ENCODE results near the gene TLL1.
A peak's percentile ranks its signal among the peaks of the same experiment; 100 is the strongest.

TLL1 gene

DNA sequence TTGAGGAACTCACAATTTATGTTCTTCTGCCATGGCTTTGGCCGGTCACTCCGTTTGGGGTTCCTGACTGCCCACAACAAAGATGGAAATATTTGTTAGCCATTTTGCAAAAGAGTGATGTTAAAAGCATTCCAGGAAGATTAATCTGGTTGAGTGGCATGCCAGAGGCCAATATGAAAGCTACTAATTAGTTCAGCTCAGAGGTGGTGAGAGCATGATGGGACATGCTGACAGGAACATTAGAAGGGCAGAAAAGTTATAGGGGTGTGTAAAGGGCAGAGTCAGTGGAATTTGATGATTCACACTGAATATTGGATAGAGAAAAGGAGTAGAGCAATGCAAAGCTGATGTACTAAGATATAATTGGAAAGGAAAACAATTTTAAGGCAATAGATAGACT is 94.4 kb downstream of the TLL1 start:
- DNase-seq (ENCODE audit: insufficient read length, low spot score) (no peak), FAIRE-seq (no peak)

DNA sequence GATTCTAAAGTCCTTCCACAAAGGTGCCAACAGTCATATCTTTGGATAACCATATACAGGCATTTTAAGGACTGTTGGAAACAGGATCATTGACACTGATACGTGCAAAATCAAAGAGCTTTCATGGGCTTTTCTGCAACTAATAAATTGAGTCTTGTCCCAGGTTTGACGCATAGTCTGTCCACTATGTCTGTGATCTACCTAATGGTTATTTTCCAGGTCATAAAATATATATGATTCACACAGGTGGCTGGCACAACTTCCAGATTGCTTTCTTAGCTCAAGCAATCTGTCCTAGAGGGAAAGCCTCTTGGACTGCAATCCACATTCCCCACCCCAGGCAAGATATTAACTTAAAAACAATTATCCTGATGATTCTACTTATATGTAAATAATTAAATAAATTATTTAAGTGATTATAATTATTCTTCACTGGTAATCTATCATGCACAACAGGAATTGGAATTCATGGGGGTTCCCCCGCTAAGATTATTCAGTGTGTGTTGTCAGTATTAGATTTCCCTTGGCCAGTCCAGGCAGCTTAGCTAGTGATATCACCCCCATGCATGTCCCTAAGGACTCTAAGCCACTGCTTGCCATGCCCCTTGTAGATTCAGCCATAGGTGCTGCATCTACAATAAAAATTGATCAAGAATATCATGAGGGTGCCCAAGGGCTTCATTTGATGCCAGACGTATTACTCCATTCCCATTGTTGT is 97.8 kb downstream of the TLL1 start:
- DNase-seq (ENCODE audit: insufficient read length, low spot score) (no peak), FAIRE-seq (no peak)

DNA sequence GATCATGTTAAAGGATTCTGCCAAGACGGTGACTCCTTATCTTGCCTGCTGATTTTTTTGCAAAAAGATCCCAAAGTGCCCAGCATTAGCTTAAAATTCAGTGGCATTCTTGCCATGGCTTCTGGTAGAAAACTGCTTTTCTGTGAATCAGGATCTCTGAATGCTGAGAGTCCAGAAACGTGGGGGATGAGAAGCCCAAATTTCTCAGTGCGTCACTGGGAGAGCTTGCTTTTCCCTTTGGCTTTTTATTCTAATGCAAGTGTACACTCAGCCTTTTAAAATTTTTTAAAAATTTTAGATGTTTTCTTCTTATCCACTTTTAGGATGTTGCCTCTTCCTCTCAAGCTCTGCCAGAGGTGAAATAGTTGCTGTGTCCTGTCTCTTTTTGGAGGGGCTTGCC is 98.4 kb downstream of the TLL1 start:
- DNase-seq (ENCODE audit: insufficient read length, low spot score) (no peak), FAIRE-seq (no peak)

DNA sequence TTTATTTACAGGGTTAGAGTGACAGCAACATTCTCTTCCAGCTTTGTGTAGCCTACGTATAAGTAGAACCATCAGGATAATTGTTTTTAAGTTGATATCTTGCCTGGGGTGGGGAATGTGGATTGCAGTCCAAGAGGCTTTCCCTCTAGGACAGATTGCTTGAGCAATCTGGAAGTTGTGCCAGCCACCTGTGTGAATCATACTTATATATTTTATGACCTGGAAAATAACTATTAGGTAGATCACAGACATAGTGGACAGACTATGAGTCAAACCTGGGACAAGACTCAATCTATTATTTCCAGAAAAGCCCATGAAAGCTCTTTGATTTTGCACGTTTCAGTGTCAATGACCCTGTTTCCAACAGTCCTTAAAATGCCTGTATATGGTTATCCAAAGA is 98.9 kb downstream of the TLL1 start:
- FAIRE-seq (peak; percentile 40), DNase-seq (ENCODE audit: insufficient read length, low spot score) (no peak)

DNA sequence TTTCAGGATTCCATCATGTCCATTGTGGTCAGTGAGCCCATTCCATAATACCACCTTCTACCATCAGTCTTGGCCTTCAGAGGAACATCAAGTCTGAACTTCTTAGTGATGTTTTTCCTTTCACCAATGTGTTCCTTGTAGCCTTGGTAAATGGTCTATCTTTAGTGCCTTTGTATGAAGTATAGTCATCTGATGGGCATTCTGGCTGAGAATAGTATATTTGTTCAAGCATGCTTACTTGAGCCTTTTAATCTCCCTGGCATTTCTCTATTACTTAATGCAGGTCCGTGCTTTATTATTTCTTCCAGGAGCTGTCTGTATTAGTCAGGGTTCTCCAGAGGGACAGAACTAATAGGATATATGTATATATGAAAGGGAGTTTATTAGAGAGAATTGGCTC is 99.7 kb downstream of the TLL1 start:
- FAIRE-seq (no peak), DNase-seq (ENCODE audit: insufficient read length, low spot score) (no peak)

DNA sequence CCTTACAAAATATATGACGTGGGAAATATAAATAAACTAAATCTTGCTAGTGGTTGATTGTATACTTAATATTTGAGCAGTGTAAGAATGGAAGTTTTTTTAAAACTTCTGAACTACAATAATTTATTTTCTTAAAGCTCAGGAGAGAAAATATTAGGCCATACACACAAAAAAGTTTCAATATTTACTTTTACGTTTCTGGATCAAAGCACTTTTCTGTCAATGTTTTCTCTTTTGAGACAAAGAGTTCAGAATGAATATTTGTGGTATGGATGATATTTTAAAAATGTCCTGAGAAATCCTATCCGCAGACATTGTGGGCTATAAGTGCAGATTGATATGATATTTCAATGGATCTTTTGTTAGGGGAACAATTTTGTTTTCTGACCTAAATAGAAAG is 109.9 kb downstream of the TLL1 start:
- FAIRE-seq (no peak), DNase-seq (ENCODE audit: insufficient read length, low spot score) (no peak)

DNA sequence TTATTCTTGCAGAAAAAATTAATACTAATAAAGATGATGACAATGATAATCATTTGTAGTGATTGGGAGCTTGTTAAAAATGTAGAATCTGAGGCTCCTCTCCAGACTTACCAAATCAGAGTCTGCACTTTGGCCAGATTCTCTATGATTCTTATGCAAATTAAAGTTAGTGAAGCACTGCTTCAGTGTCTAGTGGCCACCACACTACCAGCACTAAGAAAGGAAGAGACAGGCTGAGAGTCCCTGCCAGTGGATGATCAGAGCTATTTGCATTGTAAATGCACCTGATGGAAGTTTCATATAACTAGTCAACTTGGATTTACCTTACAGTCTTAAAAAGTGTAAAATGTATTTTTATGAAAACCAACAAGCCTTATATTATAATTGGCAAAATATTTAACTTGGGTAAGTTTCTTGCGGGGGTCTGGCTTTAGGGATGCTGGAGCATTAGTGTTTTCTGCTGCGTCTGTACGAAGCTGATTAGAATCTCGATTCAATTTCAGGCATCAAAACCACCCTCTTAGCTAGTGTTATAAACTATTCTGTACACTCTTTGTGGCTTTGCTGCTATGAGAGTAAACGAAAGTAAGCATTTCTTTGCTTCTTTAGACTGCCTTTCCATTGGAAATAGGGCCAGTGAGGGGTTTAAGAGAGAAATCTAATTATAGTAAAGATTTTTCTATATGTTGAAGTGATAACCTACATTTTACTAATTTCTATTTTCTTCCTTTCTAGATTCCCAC is 114.1 kb downstream of the TLL1 start:
- no peak for FAIRE-seq
- no peak for DNase-seq (ENCODE audit: insufficient read length, low spot score)

DNA sequence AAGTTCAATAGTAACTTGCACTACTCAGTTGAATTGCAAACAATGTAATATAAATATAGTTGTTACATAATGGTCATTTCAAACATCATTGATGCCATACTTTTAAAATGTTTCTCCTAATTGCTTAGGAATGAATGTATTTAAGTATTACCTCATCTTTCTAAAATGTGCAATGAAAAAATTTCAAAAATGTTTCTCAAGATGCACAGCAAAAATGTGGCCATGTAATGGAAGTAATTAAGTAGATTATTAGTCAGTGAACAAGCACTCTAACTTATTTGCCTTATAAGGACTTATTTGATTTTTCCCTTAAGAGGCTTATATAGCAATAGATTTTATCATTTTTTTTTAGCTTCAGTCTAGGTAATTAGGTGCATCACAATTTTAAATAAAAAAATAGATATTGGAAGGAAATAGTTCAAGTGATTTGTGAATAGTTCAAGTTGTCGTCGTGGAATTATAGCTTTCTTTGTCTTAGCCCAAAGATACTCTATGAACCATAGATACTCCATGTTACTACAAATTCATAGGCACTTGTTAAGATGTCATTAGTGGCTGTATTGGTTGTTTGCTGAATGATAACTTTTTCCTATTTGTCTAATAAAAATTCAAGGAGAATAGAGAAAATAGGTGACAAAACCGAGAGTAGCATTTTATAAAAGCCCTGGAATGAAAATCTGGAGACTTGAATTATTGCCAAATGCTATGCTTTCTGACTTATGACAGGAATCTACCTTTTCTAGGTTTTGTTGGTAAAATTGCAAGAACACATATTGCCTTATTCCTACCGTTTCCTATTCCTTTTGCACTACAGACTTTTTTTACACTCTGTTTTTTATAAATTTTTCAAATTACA is 118.5 kb downstream of the TLL1 start:
- no peak for FAIRE-seq

DNA sequence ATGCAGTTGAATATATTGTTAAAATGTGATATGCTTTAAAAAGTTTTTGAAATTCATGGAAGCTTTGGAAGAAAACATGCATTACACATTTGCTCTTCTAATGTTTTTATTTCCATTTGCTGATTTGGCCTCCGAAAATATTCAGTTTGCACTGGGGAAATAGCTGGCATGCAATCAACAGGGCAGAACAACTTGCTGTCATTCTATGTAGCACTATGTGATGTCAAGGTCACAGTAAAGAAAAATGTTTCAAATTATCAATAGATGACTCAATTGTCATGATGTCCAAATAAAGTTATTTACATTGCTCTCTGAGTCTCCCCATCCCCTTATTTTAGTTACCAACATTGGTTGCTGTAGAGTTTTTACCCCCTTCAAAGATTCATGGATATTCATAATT is 119.2 kb downstream of the TLL1 start:
- DNase-seq (ENCODE audit: insufficient read length, low spot score): no peak
- no peak for FAIRE-seq

More for the DNA sequence above, 118.5 kb downstream of the TLL1 start:
- no peak for DNase-seq (ENCODE audit: insufficient read length, low spot score)

DNA sequence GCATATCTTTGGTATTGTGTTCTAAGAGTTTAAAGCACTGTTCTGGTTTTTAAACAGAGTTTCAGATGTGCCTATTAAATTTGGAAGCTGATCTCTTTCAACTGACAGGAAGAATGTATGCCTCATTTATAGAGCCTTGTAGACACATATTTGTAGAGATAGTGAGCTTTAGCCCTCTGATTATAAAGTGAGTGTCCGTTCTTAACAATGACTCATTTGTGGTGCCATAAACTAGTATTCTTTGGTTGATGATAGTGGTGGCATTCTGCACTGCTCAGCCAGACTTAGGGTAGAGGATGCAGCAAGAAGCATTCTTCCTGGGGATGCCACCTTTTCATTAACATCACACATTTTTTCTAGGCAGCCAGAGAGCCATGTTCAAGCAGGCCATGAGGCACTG is 121.7 kb downstream of the TLL1 start:
- FAIRE-seq: no peak

DNA sequence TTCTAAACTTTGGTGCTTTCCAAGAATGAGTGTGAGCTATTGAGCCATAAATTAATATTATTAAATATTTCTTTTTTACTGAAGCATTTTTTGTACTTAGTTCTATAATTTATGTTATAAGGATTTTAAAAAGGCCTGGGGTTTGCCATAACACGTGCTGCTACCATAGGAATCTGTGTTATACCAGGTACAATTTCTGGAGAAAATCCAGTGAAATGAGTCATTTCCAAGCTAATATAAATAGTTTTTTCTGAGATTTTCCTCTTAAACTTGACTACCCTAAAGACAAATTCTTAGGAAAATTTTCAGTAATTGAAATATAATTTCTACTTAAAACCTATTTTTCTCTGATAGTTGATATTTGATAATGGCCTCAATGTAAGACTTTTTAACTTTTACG is 130.8 kb downstream of the TLL1 start:
- FAIRE-seq (no peak), DNase-seq (ENCODE audit: insufficient read length, low spot score) (no peak)

More for the DNA sequence above, 121.7 kb downstream of the TLL1 start:
- DNase-seq (ENCODE audit: insufficient read length, low spot score): peak; percentile 26

DNA sequence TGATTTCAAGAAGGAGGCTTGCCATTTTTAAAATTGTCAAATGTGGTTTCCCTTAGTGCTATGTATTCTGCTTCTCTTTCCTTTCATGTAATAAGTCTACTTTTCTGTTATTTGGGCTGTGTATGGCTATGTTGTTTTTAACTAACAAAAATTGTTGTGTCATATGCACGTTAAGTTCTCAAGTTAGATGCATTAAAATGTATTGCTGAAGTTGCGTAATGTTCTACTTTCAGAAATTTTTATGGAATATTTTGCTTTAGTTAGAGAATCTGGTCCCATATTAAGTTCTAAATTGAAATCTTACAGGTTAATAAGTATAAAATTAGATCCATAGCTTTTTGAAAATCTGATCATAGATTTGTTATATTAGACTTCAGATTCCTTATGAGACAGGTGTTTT is 133.2 kb downstream of the TLL1 start:
- FAIRE-seq (no peak), DNase-seq (ENCODE audit: insufficient read length, low spot score) (no peak)

DNA sequence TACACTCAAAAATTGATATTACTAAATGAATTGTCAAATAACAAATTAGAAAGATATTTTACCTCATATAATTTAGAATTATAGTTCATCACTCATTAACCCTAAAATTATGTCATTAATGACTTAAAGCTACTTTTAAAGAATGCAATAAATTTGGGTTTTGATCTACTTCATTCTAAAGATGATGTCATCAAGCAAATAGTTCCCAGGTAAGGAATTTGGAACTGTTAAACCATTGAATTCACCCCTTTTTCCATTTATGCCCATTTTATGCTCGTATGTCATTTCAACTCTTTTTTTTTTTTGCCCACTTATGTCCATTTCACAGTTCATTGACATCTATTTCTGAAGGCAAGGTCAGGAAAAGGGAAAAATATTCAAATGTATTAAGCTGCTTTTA is 135.5 kb downstream of the TLL1 start:
- DNase-seq (ENCODE audit: insufficient read length, low spot score): no peak
- no peak for FAIRE-seq

DNA sequence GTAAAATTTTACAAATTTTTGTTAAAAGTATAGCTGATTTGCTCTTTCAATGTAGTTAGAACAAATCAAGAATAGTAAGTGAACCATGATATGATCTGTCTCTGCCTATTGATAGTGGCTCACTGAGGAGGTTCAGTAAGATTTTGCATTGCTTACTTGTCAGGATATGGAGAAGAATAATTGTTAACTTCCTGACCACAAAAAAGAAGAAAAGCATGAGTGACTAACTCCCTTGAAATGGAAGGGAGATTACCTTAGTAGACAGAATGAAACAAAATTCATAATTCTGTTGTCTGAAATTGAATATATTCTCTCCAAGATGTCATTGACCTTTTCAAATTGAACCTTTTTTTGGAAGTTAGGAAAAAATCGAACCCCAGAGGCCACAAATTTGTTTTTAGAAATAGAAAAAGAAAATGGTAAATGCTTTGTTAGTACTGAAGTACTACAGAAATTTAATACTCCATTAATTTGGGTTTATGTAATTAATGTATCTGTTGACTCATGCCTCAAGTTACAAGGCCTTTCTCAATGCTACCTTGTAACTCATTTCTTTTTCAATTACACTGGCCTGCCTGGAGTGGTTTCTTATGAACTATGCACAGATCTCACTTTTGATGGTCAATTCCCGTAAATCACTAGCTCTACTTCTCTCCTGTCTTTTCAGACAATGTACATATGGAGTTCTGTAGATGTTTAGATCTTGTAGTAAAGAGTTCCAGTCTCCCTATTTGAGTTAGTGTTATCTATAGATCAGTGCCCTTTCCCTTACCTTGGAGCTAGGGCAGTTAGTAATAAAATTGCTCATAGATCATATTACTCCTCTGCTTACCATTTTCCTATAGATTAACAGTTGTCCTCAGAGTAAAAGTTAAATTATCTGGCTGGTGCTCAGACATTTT is 139.3 kb downstream of the TLL1 start:
- peak; percentile 13 for DNase-seq (ENCODE audit: insufficient read length, low spot score)

DNA sequence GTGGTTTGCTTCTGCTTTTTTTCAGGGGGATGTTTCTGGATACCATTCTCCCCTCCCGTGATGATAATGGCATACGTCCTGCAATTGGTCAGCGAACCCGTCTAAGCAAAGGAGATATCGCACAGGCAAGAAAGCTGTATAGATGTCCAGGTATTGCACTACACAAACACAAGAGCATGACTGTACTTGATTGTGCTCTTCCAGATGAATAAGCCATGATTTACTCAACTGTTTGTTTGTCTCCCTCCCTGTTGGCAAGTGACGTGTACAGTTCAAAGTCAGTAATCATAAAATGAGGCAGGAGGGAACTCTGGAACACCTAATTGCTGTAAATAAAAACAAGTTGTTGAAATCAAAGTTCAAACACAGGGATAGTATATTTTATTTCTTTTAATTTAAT is 141.4 kb downstream of the TLL1 start:
- FAIRE-seq (peak; percentile 28), DNase-seq (ENCODE audit: insufficient read length, low spot score) (no peak)

More for the DNA sequence above, 139.3 kb downstream of the TLL1 start:
- FAIRE-seq: no peak

DNA sequence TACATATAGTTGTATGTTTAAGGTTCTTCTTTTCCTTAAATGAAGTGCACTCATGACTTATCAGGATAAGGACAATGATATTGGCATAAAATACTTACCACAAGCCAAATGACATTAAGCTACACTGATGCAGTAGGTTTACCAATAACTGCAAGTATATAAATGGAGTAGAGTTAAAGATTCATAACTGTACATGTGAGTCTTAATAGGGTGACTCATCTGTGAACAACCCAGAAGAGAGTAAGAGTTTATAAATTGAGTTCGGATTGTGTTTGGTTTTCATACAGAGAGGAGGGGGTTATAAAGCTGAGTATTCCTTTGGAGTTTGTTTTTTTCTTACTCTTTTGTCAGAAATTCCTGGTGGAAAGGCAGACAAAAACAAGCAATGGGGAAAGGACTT is 144.8 kb downstream of the TLL1 start:
- DNase-seq (ENCODE audit: insufficient read length, low spot score): no peak
- no peak for FAIRE-seq

DNA sequence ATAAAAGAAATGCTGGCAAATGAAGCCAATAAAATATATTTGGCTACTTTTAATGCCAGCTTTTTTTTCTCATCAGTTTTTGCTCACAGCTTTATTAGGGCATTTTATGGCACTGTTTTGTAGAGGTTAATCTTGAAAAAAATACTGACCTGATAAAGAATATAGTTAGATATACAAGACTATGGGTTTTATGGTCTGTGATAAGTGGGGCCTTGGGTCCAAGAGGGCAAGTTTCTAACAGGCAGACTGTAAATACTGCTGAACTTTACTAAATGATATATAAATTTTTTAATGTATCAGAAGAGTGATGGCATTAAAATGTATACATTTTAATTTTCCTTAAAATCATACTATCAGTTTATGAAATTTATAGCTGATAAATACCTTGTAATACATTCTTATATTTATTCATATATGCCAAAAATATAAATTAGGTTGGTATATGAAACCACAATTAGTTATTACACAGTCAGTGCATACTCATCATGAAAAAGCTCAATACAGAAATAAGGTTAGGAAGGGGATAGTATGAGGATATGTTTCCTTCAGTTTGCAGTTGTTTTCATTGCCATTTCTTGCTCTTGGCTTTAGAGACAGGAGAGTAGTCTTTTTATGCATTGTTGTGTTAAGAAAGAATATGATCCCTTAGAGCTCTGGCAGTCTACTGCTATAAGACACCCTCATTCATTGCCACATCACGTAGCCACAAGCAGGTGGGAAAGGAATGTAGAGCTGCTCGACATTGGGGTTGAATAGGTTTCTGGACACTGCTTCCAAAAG is 146.6 kb downstream of the TLL1 start:
- DNase-seq (ENCODE audit: insufficient read length, low spot score) (no peak), FAIRE-seq (no peak)

DNA sequence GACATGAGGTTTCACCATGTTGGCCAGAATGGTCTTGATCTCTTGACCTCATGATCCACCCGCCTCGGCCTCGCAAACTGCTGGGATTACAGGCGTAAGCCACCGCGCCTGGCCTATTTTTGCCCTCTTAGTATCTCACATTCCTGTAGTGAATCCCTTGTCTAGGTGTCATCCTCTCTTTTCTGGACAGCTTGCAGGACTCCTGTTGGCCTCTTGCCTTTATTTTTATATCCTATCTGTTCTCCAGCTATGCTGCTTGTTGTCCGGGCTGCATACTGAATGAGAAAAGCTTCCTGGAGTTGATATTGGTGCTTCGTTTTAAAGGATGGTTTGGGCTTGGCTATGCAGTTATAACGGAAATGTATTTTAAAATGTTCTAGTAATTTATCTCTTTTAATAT is 148.6 kb downstream of the TLL1 start:
- FAIRE-seq: no peak
- DNase-seq (ENCODE audit: insufficient read length, low spot score): no peak

DNA sequence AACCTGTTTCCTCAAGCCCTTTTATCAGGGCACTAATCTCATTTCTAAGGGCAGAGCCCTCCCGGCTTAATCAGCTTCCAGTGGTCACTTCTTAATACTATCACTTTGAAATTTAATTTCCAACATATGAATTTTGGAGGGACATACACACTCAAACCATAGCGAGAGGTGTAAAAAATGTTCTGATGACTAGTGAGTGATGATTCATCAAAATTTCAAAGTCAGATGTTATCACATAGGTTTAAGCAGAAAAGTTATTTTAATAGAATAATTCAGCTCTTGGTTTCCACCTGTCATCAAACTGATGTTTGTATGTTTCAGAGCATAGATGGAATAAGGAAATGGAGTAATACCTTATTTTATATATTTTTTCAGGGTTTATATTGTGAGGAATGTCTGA is 161.9 kb downstream of the TLL1 start:
- FAIRE-seq: no peak
- DNase-seq (ENCODE audit: insufficient read length, low spot score): no peak

DNA sequence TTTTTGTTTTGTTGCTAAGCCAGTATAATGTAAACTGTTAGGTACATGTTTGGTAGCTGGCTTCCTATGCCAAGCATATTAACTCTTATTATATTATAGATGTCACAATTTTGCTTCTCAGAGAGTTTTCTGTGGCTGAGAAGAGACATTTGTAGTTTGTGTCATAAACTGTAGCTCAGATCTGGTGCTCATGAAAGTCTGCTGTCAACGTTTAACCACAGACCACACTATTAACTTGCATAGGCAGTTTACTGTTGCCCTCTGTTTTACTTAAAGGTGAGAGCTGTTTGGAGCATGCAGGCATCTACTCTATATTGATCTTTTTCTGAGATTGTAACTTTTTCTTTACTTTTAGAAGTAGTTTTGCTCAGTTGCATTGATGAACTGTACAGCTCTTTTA is 166.8 kb downstream of the TLL1 start:
- FAIRE-seq (no peak), DNase-seq (ENCODE audit: insufficient read length, low spot score) (no peak)
